ENCODE measurements around the gene FCF1.

- no peak for TF ChIP-seq CTCF (IDR thresholded peaks at IDR 0.05)
- TF ChIP-seq POLR2AphosphoS5 (IDR thresholded peaks at IDR 0.05), result no peak
Observed at GRCh38 chr14:74684434-74684833, 28.5 kb upstream of the FCF1 start.

All from suprapubic skin (tissue), 3 donors.